Measurements from ENCODE around the gene CDH18.

The CDH18 gene

GRCh38 chr5:19685473-19685872 is 302.5 kb downstream of the CDH18 start:
- no peak for TF ChIP-seq CTCF (IDR thresholded peaks at IDR 0.05; ENCODE audit: low read length, missing control alignments)
- H3K4me3 ChIP-seq (replicated peaks; ENCODE audit: low read depth, low read length) = no peak overlapping the region
- DNase-seq (ENCODE audit: low read depth) = no peak

- peak; percentile 1 for DNase-seq (ENCODE audit: low read depth)
- no peak overlapping the region for H3K4me3 ChIP-seq (replicated peaks; ENCODE audit: low read depth, low read length)
- no peak for TF ChIP-seq CTCF (IDR thresholded peaks at IDR 0.05; ENCODE audit: low read length, missing control alignments)
Observed at GRCh38 chr5:19676895-19677294, 311.1 kb downstream of the CDH18 start.

DNA sequence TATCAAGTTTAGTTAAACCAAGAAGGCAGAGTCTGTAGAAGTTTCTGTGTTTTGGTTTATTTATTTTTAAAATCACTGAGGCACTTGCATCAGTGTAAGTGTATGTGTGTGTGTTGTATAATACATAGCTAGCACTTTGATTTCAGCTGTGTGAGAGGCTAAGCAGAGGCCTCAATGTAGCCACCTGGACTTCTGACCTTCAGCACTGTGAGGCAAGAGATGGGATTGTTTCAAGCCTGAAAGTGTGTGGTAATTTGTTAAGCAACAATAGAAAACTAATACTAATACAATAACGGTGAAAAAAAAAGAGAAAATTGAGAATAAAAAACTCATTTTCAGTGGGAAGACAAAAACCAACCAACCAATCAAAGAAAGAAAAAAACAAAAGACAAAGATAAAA is 327.3 kb downstream of the CDH18 start:
- DNase-seq (ENCODE audit: low read depth) = no peak
- no peak for TF ChIP-seq CTCF (IDR thresholded peaks at IDR 0.05; ENCODE audit: low read length, missing control alignments)
- H3K4me3 ChIP-seq (replicated peaks; ENCODE audit: low read depth, low read length) = no peak overlapping the region

GRCh38 chr5:19655627-19656026 is 332.4 kb downstream of the CDH18 start:
- no peak for DNase-seq (ENCODE audit: low read depth)
- H3K4me3 ChIP-seq (replicated peaks; ENCODE audit: low read depth, low read length) = no peak overlapping the region
- TF ChIP-seq CTCF (IDR thresholded peaks at IDR 0.05; ENCODE audit: low read length, missing control alignments) = no peak

DNA sequence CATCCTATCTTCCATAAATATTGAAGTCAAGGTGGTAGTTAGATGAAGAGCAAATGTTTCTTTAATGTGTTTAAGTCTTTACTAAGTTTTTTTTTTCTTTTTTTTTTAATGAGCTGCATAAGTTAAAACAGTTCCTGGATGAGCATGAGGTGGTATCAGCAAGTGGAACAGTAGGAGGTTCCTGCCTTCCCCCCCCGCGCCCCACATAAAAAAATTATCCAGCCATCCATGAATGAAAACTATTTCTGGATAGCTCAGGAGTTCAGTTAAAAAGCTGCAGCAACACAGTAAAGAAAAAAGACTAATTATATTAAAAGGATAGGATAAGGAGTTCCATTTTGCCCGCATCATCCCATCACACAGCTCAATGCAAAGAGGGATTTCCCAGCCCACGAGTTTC is 349.5 kb downstream of the CDH18 start:
- TF ChIP-seq CTCF (IDR thresholded peaks at IDR 0.05; ENCODE audit: low read length, missing control alignments) = no peak
- H3K4me3 ChIP-seq (replicated peaks; ENCODE audit: low read depth, low read length) = no peak overlapping the region
- DNase-seq (ENCODE audit: low read depth) = no peak

DNA sequence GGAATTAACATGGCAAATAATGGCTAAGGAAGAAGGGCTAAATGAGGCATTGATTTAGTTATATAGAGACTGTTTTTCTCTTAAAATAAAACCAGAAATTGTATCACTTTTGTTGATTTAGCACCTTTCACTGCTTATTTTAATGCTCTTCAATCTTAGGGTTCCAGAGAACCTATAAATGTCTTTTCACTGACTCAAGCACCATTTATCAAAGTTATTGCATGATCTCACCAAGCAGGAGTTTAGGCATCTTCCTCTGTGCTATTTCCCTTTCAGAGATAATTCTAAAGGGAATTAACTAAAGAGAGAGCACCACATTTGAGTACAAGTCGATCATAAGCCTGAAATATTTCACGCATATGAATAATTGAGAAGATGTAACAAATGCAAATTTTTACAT is 357.1 kb downstream of the CDH18 start:
- no peak for DNase-seq (ENCODE audit: low read depth)
- TF ChIP-seq CTCF (IDR thresholded peaks at IDR 0.05; ENCODE audit: low read length, missing control alignments) = no peak
- H3K4me3 ChIP-seq (replicated peaks; ENCODE audit: low read depth, low read length) = no peak overlapping the region

- H3K4me3 ChIP-seq (replicated peaks; ENCODE audit: low read depth, low read length) = no peak overlapping the region
- DNase-seq (ENCODE audit: low read depth) = no peak
- no peak for TF ChIP-seq CTCF (IDR thresholded peaks at IDR 0.05; ENCODE audit: low read length, missing control alignments)
Observed at GRCh38 chr5:19626211-19626610, 361.8 kb downstream of the CDH18 start.
